ENCODE data around the gene RHOF. TPM values are rescaled to one million over a fixed set of nuclear protein-coding genes. Genes with fewer than 3 reads are reported as not detected.

The RHOF gene
- total and polyA plus RNA-seq, 2 of the 13 experiments (the other 11 are each of a cell fraction or from before 2014, with no cell fraction given): 14.6 to 32.2 TPM

GRCh38 chr12:121791671-121792551 is 1.6 kb downstream of the RHOF start (continued):
- TF ChIP-seq BCL3 (CRISPR knock-in tag; IDR thresholded peaks at IDR 0.05) (no peak), ZNF580 (CRISPR knock-in tag; IDR thresholded peaks at IDR 0.05; ENCODE audit: borderline replicate concordance, low read depth) (0 out of 2 replicates have a peak, but pooled peaks have one; percentile 12), MYPOP (CRISPR knock-in tag; IDR thresholded peaks at IDR 0.05) (no peak), ZBTB7B (CRISPR knock-in tag; IDR thresholded peaks at IDR 0.05) (0 out of 2 replicates have a peak, but pooled peaks have one; percentile 9), ZNF20 (CRISPR knock-in tag; IDR thresholded peaks at IDR 0.05) (no peak), ZNF598 (CRISPR knock-in tag; IDR thresholded peaks at IDR 0.05; ENCODE audit: borderline replicate concordance) (no peak), ZNF766 (CRISPR knock-in tag; IDR thresholded peaks at IDR 0.05; ENCODE audit: borderline replicate concordance) (0 out of 2 replicates have a peak, but pooled peaks have one; percentile 55), ZNF10 (CRISPR knock-in tag; IDR thresholded peaks at IDR 0.05; ENCODE audit: borderline replicate concordance, low read depth) (no peak), ZNF432 (CRISPR knock-in tag; IDR thresholded peaks at IDR 0.05; ENCODE audit: borderline replicate concordance) (no peak), HNRNPL (IDR thresholded peaks at IDR 0.05; ENCODE audit: low read depth, low read length) (no peak), ZSCAN9 (CRISPR knock-in tag; IDR thresholded peaks at IDR 0.05; ENCODE audit: borderline replicate concordance) (no peak), ZNF678 (CRISPR knock-in tag; IDR thresholded peaks at IDR 0.05) (no peak), ZNF572 (CRISPR knock-in tag; IDR thresholded peaks at IDR 0.05) (no peak), TAF15 (IDR thresholded peaks at IDR 0.05; ENCODE audit: low read depth, low read length, poor library complexity, severe bottlenecking) (no peak), ZNF550 (CRISPR knock-in tag; IDR thresholded peaks at IDR 0.05; ENCODE audit: borderline replicate concordance) (no peak), SMC3 (IDR thresholded peaks at IDR 0.05; ENCODE audit: low read length) (no peak), NFRKB (IDR thresholded peaks at IDR 0.05) (no peak), SP5 (CRISPR knock-in tag; IDR thresholded peaks at IDR 0.05; ENCODE audit: borderline replicate concordance, low read depth) (peak; percentile 96), SSRP1 (CRISPR knock-in tag; IDR thresholded peaks at IDR 0.05) (peak; percentile 24; the same call in 1 of the 2 replicates), SMAD1 (CRISPR knock-in tag; IDR thresholded peaks at IDR 0.05; ENCODE audit: borderline replicate concordance, low read depth) (no peak), ZNF513 (CRISPR knock-in tag; conservative IDR thresholded peaks at IDR 0.05) (no peak), HNRNPK (IDR thresholded peaks at IDR 0.05; ENCODE audit: low read depth, low read length, poor library complexity, severe bottlenecking) (no peak), BRCA1 (CRISPR knock-in tag; IDR thresholded peaks at IDR 0.05) (no peak), CERS6 (CRISPR knock-in tag; IDR thresholded peaks at IDR 0.05) (no peak), POLR2AphosphoS5 (IDR thresholded peaks at IDR 0.05; ENCODE audit: low read depth, low read length) (no peak; the same call in 1 of the 2 replicates), SRF (IDR thresholded peaks at IDR 0.05; ENCODE audit: low read depth, low read length) (no peak)

All from HepG2 (cell line).